Measurements from ENCODE around the gene DNAJB6.

The DNAJB6 gene

DNA sequence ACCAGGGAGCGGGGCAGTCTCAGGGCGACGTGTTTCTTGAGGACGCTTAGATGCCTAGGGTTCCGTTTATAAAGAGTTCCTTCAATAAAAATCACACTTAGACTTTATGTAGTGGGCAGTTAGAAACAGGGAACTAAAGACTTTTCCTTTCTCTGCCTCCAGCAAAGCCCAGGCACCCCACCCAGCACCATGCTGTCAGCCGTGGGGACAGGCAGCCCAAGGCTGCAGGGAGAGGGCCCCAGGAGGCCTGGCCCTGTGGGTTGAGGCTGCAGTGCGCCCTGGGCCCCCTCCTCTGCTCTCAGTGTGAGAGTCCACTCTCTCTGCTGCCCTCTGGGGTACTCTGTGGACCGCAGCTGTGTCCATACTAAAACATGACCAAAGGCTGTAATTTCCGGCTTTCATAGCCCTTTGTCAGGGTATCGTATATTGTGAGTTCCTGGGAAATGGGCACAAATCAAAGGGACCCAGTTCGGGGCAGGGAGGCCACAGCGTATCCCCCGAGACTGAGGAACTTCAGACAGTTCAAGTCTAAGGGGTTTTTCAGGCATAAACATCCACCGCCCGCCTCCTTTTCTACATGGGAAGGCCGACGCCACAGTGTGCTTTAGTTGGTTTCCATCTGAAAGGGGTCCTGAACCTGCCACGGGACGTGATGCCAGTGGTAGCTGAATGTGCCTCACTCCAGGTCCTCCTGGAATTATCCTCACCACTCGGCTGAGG, 59.7 kb downstream of the DNAJB6 start:
- no peak for DNase-seq (ENCODE audit: low read depth in 2 of 2)

DNA sequence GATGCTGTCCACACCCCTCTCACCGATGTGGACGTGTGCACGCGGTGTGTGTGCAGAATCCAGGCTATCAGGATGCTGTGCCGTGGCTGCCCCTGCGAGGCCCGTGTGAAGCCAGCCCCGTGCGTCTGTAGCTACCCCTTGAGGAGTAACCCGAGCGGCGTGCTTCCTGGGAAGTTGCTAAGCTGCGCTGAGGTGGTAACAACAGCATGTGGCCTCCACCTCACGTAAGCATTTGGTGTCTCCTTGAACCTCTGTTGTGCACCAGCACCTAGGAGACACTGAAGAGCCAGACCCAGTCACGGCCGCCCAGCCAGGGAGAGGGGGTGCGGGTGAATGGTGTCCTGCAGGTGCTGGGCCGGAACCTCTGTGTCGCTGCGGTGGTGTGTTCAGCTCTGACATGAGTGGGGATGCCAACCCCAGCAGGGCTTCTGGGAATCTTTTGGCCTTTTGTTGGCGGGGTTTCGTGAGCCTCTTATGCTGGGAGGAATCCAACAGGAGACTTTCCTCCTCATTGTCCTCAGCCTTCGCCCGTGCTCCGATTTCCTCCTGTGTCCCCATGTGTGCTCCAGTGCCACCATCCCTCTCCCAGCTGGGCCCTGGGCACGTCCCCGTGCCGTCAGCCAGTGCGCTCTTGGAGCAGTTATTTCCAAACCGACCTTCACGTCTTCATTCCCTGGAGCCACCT, 60.4 kb downstream of the DNAJB6 start:
- DNase-seq (ENCODE audit: low read depth in 2 of 2) = no peak

DNA sequence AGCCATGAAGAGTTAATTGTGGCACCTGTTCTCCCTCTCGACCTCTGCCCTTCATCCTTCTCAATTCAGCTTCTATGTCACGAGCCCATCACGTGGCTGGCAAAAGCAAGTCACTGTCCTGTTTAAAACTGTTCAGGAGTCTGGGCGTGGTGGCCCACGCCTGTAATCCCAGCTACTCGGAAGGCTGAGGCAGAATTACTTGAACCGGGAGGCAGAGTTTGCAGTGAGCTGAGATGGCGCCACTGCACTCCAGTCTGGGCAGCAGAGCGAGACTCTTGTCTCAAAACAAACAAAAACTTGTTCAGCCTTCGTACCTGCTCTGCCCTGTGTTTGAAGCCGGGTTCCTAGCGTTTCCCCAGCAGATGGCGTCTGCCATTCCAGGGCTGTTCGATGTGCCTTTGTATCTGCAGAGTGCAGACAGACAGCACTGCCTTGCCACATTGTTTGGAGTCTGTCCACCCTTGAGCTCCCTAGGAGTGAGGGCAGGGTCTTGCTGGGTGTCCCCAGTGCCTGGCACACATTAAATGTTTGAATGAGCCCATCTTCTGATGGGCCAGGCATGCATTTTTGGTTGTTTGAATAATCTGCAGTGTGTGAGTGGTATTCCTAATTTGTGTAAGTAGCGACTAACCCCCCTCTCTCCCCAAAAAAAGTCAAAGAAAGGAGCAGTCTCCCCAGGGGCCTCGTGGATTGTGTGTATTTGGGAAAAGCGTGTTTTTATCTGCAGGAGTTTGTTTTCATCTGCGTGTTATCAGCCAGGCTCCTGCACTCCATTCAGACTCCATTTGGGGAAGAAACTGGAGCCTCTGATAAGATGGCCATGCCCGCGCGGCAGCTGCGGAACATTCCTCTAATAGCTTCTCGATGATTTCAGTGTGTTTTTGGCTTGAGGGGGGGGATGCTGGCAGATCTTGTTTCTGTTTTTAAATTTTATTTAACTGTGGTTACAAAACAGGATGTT, 61.2 kb downstream of the DNAJB6 start:
- no peak for DNase-seq (ENCODE audit: low read depth in 2 of 2)

DNA sequence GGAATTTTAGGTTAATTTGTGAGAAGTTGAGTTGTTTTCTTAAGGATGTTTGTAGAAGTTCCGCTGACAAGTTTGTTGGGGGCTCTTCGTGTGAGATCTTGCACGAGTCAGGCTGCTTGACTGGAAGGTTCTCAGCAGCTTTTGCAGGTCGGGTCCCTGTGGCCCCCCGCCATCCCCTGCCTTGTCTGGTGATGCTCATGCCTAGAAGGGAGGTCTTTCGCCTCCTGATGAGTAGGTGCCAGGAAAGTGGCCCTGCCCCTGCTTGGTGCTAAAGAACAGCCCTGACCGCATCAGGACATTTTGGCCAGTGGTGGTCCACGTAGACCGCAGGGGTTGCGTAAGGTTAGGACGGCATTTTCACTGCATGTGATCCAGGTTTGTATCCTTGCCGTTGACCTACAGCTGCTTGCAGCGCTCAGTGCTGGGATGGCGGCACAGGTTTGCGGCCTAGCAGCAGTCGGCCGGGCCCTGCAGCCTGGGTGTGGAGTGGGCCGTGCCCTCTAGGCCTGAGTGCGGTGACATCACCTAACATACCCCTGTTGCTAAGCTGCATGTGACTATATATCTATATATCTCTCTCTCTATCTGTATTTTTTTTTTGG, 62.4 kb downstream of the DNAJB6 start:
- no peak for DNase-seq (ENCODE audit: low read depth in 2 of 2)

DNA sequence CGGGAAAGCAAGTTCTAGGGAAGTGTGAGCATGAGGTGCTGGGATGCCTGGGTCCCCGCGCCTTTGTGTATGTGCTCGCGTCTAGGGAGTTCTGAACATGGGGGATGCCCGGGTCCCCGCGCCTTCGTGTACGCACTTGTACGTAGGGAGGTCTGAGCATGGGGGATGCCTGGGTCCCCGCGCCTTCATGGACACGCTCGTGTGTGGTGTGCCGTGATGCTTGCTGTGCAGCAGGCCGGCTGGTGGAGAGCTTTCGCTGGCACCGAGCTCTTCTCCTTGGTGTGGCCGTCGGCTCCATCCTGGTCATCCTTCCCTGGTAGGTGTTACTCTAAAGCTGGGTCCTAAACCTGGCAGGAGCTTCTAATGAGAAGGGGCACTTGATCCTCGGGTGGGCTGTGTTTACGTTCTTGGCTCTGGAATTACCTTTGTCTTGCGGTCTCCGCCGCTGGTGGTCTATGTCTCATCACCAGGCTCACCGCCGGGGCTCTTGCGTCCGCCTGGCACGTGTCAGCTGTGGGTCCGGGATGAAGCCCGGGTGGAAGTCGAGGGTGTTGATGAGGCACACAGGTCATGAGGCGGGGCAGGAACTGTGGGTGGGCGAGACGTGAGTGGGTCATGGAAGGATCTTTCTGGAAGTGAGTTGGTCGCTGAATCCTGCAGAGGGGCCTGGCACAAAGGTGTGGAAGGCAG, 63.5 kb downstream of the DNAJB6 start:
- DNase-seq (ENCODE audit: low read depth in 2 of 2) = no peak

DNA sequence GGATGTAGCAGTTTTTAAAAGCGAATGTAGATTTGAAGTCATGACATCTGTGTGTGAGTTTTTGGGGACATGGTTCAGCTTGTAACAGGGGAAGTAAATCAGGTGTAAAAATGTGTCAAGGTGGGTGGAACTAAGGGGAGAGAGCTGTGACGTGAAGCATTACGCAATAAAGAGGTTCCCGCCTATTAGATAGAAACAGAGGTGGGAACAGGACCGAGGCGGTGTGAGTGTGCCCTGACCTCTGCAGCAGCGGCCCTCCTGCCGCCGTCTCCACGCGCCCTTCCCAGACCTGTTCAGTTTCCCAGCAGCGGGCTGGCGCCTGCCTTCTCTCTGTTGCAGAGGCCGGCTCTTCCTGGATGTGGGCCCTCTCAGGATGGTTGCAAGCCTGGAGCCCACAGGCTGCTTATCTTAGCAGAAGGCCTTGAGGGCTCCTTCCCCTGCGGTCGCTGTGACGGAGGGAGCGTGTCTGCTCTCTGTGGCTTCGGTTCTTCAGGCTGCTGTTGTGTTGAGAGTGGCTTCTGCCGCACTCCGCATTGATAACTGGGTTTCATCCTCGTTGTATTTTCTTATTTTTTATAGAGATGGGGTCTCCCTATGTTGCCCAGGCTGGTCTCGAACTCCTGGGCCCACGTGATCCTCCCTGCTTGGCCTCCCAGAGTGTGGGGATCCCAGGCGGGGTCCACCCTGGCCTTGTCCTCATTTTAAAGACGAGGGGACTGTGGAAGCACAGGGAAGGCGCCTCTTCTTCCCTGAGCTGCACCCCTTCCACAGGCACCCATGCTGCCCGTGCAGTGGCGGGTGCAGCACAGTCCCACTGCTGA, 65.0 kb downstream of the DNAJB6 start:
- DNase-seq (ENCODE audit: low read depth in 2 of 2) = no peak

DNA sequence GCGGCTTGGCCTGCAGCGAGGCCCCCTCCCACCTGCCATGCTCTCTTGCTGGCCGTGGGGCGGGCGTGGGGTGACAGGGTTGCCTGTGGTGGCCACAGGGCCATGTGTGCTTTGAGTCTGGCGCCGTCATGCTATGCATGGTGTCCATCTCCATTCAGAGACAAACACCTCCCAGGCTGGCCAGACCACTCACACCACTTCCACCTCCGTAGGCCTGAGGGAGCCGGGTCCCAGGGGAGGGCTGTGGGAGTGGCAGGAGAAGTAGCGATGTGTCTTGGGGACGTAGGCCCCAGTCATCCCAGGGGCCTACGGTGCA, 65.5 kb downstream of the DNAJB6 start:
- DNase-seq (ENCODE audit: low read depth in 2 of 2) = no peak

DNA sequence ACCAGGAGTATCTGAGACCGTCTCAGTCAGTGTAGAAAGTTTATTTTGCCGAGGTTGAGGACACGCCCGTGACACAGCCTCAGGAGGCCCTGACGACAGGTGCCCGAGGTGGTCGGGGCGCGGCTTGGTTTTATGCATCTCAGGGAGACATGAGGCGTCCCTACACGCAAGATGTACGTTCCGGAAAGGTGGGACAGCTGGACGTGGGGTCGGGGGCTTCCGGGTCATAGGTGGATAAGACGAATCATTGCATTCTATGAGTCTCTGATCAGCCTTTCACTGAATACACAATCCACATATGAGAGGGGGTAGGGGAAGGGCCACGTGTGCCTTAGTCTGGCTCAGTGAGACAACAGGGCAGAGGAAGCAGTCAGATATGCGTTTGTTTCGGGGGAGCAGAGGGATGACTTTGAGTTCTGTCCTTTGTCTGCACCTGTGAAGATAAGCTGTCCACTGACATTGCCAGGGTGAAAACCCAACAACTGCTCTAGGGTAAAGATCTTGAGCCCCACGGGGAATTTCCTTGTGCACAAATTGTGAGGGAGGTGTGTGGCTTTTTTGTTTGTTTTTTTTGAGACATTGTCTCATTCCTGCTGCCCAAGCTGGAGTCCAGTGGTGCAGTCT, 66.2 kb downstream of the DNAJB6 start:
- no peak for DNase-seq (ENCODE audit: low read depth in 2 of 2)

DNA sequence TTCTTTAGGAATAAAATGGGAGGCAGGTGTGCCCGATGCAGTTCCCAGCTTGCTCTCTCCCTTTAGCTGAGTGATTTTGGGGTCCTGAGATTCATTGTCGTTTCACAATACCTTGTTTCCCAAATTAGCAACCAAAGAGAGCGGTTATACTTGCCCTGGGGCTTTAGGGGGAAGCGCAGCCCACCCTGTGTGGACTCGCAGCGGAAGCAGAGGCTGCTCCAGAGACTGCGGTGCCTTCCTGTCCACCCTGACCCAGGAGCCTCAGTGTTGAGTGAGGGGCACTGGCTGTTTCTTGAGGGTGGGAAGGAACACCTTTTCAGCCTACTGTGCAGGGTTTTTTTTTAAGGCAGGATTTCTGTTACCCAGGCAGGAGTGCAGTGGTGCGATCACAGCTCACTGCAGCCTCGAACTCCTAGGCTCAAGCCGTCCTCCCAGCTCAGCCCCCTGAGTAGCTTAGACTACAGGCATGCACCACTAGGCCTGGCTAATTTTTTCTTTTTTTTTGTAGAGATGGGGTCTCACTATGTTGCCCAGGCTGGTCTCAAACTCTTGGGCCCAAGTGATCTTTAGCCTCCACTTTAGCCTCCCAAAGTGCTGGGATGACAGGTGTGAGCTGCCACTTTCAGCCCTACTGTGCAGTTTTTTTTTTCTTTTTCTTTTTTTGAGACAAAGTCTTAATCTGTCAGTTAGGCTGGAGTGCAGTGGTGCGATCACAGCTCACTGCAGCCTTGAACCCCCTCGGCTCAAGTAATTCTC, 67.0 kb downstream of the DNAJB6 start:
- DNase-seq (ENCODE audit: low read depth in 2 of 2) = no peak

DNA sequence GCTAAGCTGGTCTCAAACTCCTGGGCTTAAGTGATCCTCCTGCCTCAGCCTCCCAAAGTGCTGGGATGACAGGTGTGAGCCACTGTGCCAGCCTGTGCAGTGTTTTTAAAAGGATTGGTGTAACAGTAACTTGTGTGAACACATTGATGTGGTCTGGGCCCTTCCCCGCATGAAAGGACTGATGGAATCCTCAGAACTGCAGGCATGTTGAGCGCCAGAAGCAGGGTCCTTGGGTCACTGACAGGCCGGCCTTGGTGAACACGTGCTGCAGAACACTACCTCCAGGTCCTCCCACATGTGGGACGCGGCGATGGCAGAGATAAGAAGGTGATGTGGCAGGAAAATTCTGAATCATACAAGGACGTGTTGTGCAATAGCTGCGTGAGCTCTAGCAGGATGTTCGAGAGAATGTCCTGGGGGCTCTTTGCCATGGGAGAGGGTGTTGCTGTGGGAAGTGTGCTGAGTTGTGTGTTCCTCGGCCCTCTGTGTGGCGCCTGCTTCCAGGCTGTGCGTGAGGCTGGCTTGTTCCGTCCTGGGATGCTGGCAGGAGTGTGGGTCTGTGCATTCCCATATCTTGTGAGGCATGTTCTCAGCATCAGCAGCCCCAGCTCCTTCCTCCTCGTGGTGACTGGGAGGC, 68.2 kb downstream of the DNAJB6 start:
- DNase-seq (ENCODE audit: low read depth in 2 of 2) = peak; percentile 34 to 52

DNA sequence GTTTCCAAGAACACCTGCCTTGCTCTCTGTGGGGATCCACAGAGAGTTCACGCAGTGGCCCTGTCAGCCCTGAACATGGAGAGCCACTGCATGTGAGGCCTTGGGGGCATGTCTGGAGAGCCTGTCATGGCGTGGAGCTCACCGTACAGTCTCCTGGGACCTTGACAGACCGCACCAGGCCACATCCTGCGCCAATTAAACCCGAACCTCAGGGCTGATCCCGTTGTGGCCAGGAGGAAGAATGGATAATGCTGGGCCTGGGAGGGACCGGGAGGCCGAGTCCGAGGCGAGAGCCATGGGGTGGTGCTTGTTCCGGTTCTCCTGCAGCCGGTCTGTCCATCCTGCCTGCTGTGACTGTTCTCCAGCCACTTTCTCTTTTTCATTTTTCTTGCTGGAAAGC, 68.7 kb downstream of the DNAJB6 start:
- no peak for DNase-seq (ENCODE audit: low read depth in 2 of 2)

DNA sequence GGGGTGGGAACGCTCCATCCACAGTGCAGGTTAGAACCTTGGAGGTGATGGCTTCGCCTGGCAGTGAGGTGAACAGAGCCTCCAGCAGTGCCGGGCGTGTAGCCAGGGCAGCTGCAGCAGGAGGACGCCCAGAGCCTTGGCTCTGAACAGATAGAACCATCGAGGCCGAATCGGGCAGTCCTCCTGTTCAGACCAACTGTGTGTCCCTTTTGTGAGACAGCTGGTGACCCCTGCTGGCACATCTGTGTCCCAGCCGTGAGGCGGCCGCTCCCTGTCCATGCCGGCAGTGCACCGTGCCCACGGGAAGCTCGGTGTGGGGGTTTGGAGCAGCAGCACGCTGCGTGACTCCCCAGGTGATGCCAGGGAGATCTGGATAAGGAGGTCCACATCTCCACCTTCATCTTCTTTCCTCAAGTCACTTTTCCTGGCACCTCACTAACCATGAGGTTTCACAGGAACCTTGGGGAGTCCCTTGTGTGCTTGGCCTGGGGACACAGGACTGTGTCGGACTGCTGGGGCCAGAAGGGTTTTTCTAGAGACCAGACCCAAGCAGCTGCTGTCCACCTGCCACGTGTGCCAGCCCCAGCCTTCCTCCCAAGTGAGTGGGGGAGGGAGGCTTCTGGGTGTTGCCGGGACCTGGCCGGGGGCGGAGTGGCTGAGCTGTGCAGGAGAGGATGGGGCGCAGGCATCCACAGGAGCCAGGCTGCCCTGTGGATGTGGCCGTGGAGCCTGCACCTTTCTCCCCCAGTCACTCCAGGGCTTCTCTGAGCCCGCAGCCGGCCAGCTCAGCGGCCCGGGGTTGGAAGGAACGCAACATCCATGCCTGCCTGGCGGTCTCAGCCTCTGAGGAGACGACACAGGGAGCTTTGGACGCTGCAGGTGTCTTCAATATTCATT, 69.4 kb downstream of the DNAJB6 start:
- DNase-seq (ENCODE audit: low read depth in 2 of 2) = no peak

DNA sequence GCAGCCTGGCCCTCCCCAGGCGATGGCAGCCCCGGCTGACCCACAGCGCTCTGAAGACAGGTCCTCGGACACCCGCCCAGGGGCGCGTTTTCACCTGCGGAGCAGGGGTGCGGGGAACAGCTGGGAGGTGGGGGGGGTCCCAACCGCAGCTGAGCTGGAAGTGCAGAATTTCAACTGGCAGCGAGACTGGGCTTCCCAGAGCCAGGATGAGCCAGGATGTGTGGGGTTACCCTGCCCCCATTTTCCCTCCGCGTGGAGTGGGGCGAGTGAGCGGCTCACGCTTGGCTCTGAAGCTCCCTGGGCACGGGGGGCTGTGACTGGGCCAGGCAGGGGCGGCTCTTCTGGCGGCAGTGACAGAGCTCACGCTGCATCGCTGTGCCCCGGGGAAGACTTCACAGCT, 70.2 kb downstream of the DNAJB6 start:
- DNase-seq (ENCODE audit: low read depth in 2 of 2) = no peak

DNA sequence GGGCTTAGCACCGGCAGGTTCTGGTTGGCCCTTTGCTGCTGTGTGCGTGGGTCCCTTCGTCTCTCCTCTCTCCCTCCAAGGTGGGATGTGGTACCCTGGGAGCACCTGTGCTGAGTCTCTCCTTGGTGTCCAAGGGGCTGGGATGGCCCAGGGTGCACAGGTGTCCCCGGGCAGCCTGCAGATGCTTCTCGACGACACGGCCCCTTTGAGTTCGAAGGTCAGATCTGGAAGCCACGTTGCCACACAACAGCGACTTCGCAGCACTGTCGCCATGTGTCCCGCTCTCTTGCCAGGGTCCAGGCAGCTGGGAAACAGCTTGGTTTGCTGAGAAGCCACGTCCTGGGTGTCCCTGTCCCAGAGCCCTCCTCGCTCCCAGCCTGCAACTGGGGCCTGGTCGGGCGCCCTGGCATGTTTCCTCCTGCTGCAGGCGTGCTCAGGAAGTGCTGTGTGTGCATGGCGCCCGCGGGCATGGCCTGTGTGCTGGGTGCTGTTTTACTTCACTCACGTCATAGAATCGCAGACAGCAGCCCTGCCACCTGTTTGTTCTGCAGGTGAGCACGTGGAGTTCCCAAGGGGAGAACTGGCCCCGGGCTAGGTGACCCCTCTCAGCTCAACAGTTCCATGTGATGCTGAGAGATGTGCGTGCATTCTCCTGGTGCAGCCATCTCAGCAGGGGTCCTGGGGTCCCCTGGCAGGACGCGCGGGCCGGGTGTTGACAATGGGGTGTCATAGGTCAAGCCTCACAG, 70.9 kb downstream of the DNAJB6 start:
- no peak for DNase-seq (ENCODE audit: low read depth in 2 of 2)

DNA sequence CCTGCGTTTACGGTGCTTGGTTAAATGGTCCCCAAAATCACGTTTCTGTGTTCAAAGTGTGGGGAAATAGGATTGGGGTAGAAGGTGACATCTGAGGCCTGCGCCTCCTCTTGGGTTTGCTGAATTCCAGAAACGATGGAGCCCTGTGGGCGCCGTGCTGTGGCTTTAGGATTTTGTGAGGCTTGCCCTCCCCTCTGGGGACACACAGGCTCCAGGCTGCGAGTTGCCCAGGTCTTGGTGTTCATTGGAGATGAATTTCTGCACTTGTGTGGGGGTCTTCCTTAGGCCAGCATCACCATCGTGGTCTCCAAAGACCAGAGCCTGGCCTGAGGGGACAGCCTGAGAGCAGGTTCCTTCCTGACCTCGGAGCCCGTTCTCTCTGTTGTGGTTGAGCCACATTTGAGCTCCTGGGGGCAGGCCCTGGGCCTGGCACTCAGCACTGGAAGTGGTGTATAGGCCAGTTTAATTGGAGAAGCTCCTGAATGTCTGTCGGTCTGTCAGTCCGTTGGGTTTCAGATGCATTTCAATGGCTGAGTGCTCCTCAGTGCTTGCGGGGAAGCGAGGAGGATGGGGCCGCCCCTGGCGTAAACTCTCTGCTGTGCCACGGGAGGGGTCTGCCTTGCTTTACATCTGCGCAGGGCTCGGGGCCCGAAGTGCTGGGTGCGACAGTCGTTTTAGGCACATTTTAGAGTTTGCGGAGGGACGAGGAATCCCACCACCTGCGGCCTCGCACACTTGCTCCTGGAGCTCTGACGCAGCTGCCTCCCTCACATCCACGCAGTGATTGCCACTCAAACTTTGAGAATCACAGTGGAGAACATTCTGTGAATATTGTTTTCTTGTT, 71.7 kb downstream of the DNAJB6 start:
- no peak for DNase-seq (ENCODE audit: low read depth in 2 of 2)

DNA sequence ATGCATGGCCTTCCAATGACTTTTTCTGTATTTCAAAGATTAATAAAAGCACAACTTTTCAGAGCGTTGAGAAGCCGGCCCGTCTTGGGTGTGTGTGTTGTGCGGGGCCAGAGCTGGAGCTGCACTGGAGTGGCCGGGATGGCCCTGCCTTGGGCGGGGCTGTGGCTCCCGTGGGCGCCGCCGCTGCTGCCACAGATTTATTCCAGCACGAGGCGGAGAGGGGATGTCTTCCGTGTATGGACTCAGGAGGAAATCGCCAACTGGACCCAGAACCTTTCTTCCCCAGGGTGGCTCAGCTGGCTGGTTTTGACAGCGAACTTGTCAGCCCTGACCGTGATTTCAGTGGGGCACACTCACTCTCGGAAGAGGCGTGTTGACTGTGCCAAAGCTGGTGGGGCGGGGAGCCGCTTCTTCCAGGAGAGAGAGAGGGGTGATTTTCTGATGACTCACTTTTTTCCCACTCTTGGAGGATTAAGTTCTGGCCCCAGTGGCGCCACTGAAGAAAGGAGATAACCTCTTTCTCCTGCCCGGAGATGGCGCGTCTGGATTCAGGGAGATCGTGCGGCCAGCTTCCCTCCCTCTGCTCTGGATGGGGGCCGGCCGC, 72.4 kb downstream of the DNAJB6 start:
- DNase-seq (ENCODE audit: low read depth in 2 of 2) = no peak

All from stimulated activated CD8-positive, alpha-beta memory T cell treated with anti-CD3 and anti-CD28 coated beads, Interleukin-15, amount 100 ng/mL, for 48 hours (primary cell).